PC-3 (cell line): ENCODE measurements around the gene ARFGAP1. TPM values are rescaled to one million over a fixed set of nuclear protein-coding genes. Genes with fewer than 3 reads are reported as not detected.

ENCODE experiments used
- ATAC-seq: fragments of 200-7000 bp; cut with Tn5 transposase; 2 replicates; pipeline ENCODE4 v1.9.1; 2020; ENCODE audit warnings: mild to moderate bottlenecking, moderate library complexity
- BruUV-seq: library from RNA; stranded (reverse); fragments of 400-500 nt; replicated peaks from 2 replicates; lab custom pipeline; 2021; lab: Mats Ljungman, UMichigan
- CTCF ChIA-PET: fragments of 300-600 bp; sonication (Branson Sonifier 250); formaldehyde crosslinking; loops from one replicate; lab custom pipeline; 2022; ENCODE audit warnings: antibody characterized with exemption; lab: Charles Lee
- POLR2A ChIA-PET: fragments of 300-600 bp; sonication (Branson Sonifier 250); formaldehyde crosslinking; loops from one replicate; lab custom pipeline; 2022; ENCODE audit warnings: antibody characterized with exemption; ENCODE audit not compliant: unreplicated experiment; lab: Charles Lee
- DNase-seq: peaks from one replicate; pipeline ENCODE4 v3.0.0-alpha.2; 2015
- H2AFZ ChIP-seq: fragments of 300-600 bp; sonication (generic); 2 replicates; pipeline ENCODE4 v1.6.0; 2016; ENCODE audit warnings: antibody characterized with exemption, low read length
- H3F3A ChIP-seq: fragments of 300-600 bp; sonication (generic); one replicate; pipeline ENCODE4 v1.6.0; 2017; ENCODE audit warnings: antibody characterized with exemption, low read length, control low read depth, mild to moderate bottlenecking; ENCODE audit not compliant: unreplicated experiment
- H3K27ac ChIP-seq: fragments of 300-600 bp; sonication (generic); 2 replicates; pipeline ENCODE4 v1.5.1; 2016; ENCODE audit warnings: mild to moderate bottlenecking, low read length
- H3K27me3 ChIP-seq: fragments of 300-600 bp; sonication (generic); 2 replicates; pipeline ENCODE4 v1.6.1; 2016; ENCODE audit warnings: low read length, mixed read lengths
- H3K36me3 ChIP-seq: fragments of 300-600 bp; sonication (generic); 2 replicates; pipeline ENCODE4 v1.6.1; 2016; ENCODE audit warnings: low read depth, mixed run types, low read length, mixed read lengths
- H3K4me1 ChIP-seq: fragments of 300-600 bp; sonication (generic); 2 replicates; pipeline ENCODE4 v1.5.1; 2016; ENCODE audit warnings: low read length; ENCODE audit not compliant: insufficient read depth
- H3K4me2 ChIP-seq: fragments of 300-600 bp; sonication (generic); 2 replicates; pipeline ENCODE4 v1.6.0; 2016; ENCODE audit warnings: low read length
- H3K4me3 ChIP-seq: fragments of 300-600 bp; sonication (generic); 2 replicates; pipeline ENCODE4 v1.5.1; 2016; ENCODE audit warnings: mild to moderate bottlenecking, low read length, mixed read lengths
- H3K79me2 ChIP-seq: fragments of 300-600 bp; sonication (generic); 2 replicates; pipeline ENCODE4 v1.6.1; 2017; ENCODE audit warnings: low read length, mixed read lengths
- H3K9ac ChIP-seq: fragments of 300-600 bp; sonication (generic); 2 replicates; pipeline ENCODE4 v1.6.0; 2016; ENCODE audit warnings: mild to moderate bottlenecking, low read length
- H3K9me2 ChIP-seq: fragments of 300-600 bp; sonication (generic); replicated peaks from 2 replicates; pipeline ENCODE4 v1.6.1; 2016; ENCODE audit warnings: mixed run types, low read length, mixed read lengths
- H3K9me3 ChIP-seq: fragments of 300-600 bp; sonication (generic); 2 replicates; pipeline ENCODE4 v1.6.1; 2016; ENCODE audit warnings: low read length, mixed read lengths
- H4K20me1 ChIP-seq: fragments of 300-600 bp; sonication (generic); 2 replicates; pipeline ENCODE4 v1.6.1; 2016; ENCODE audit warnings: low read length, mixed read lengths
- CTCF ChIP-seq: fragments of 300-600 bp; sonication (generic); conservative IDR thresholded peaks from 2 replicates; pipeline ENCODE4 v1.5.1; 2017; ENCODE audit warnings: antibody characterized with exemption, low read depth, mild to moderate bottlenecking, low read length
- EZH2 ChIP-seq: fragments of 300-600 bp; sonication (generic); IDR thresholded peaks from one replicate; pipeline ENCODE4 v1.6.1; 2017; ENCODE audit warnings: antibody characterized with exemption, mild to moderate bottlenecking, low read length; ENCODE audit not compliant: unreplicated experiment
- EZH2phosphoT487 ChIP-seq: fragments of 300-600 bp; sonication (generic); IDR thresholded peaks from 2 replicates; pipeline ENCODE4 v1.6.1; 2018; ENCODE audit warnings: mild to moderate bottlenecking, antibody characterized with exemption, low read length, borderline replicate concordance
- intact Hi-C: fragments of 100-400 bp; cut with micrococcal nuclease; formaldehyde crosslinking; loops from 2 replicates; pipeline ENCODE4 v1.9.0; 2023
- total RNA-seq: library from RNA; depleted of rRNA; stranded (reverse); fragments of >200 nt; gene quantifications from 2 replicates; pipeline ENCODE4 v1.2.3, GENCODE V29; 2014

The ARFGAP1 gene
- total RNA-seq, 1 experiment from 2014 or later = 75.6 TPM

- H3K9me2 ChIP-seq = no peaks in the 10 kb centered on the region
- H3K4me3 ChIP-seq = no peak overlapping the region
- no peak overlapping the region for H3K9ac ChIP-seq
- H3F3A ChIP-seq = no peaks in the 10 kb centered on the region
- peaks cover 20% of the 10 kb centered on the region; the same call in 1 of the 2 replicates for H3K27me3 ChIP-seq
- no peak for TF ChIP-seq EZH2phosphoT487
- TF ChIP-seq EZH2 = no peak
- TF ChIP-seq CTCF = no peak
- ATAC-seq (no peak), DNase-seq (no peak)
- BruUV-seq = no TSS peak
- no peaks in the 10 kb centered on the region for H3K36me3 ChIP-seq
- POLR2A ChIA-PET = no interaction called here
- H3K27ac ChIP-seq = no peak overlapping the region
- intact Hi-C loops = no loop called here
- no peaks in the 10 kb centered on the region for H3K79me2 ChIP-seq
- no peaks in the 10 kb centered on the region for H3K4me1 ChIP-seq
- H3K4me2 ChIP-seq = no peak overlapping the region
- no peaks in the 10 kb centered on the region for H4K20me1 ChIP-seq
- CTCF ChIA-PET = no interaction called here
- H3K9me3 ChIP-seq = no peaks in the 10 kb centered on the region
- no peak overlapping the region for H2AFZ ChIP-seq
Measured at GRCh38 chr20:63325021-63325471, 52.4 kb downstream of the ARFGAP1 start.

- intact Hi-C loops = no loop called here
- Histone ChIP-seq H3K27me3 (peaks cover 20% of the 10 kb centered on the region; the same call in 1 of the 2 replicates), H3K9me3 (no peaks in the 10 kb centered on the region), H3K79me2 (no peaks in the 10 kb centered on the region), H3K36me3 (no peaks in the 10 kb centered on the region), H3K4me2 (no peak overlapping the region), H3K4me1 (no peaks in the 10 kb centered on the region), H3K27ac (no peak overlapping the region), H3F3A (no peaks in the 10 kb centered on the region), H2AFZ (no peak overlapping the region), H4K20me1 (no peaks in the 10 kb centered on the region), H3K9me2 (no peaks in the 10 kb centered on the region), H3K4me3 (no peak overlapping the region), H3K9ac (no peak overlapping the region)
- ATAC-seq (no peak), DNase-seq (no peak)
- TF ChIP-seq EZH2 (no peak), CTCF (no peak), EZH2phosphoT487 (no peak)
- no TSS peak for BruUV-seq
- CTCF ChIA-PET = no interaction called here
- POLR2A ChIA-PET = no interaction called here
Measured at GRCh38 chr20:63325554-63326313, 53.1 kb downstream of the ARFGAP1 start.
